ENCODE results near the gene PPP6C. TPM values are rescaled to one million over a fixed set of nuclear protein-coding genes. Genes with fewer than 3 reads are reported as not detected.
A peak's percentile ranks its signal among the peaks of the same experiment; 100 is the strongest.

PPP6C gene
- total and polyA plus RNA-seq, 2 of the 13 experiments (the other 11 are each of a cell fraction or from before 2014, with no cell fraction given) = 18.5 to 20.9 TPM

GRCh38 chr9:125143377-125144090 lies 46.1 kb downstream of the PPP6C start, which contains the start of gene SCAI (continued):
- peak; percentile 90 for TF ChIP-seq ZNF574 (CRISPR knock-in tag; IDR thresholded peaks at IDR 0.05)
- TF ChIP-seq THAP7 (CRISPR knock-in tag; IDR thresholded peaks at IDR 0.05) = 0 out of 2 replicates have a peak, but pooled peaks have one; percentile 39
- no peak for TF ChIP-seq ZNF17 (CRISPR knock-in tag; IDR thresholded peaks at IDR 0.05)
- no peak for TF ChIP-seq ELK4 (CRISPR knock-in tag; IDR thresholded peaks at IDR 0.05; ENCODE audit: borderline replicate concordance)
- TF ChIP-seq HNRNPL (IDR thresholded peaks at IDR 0.05; ENCODE audit: low read depth, low read length) = peak; percentile 79; the same call in 1 of the 2 replicates
- TF ChIP-seq ARID4A (CRISPR knock-in tag; IDR thresholded peaks at IDR 0.05; ENCODE audit: borderline replicate concordance) = peak; percentile 63; the same call in 1 of the 2 replicates
- 0 out of 2 replicates have a peak, but pooled peaks have one; percentile 23 for TF ChIP-seq ZHX1 (CRISPR knock-in tag; IDR thresholded peaks at IDR 0.05; ENCODE audit: low read depth)
- TF ChIP-seq U2AF1 (optimal IDR thresholded peaks at IDR 0.05; ENCODE audit: low read depth, low read length) = no peak
- 0 out of 2 replicates have a peak, but pooled peaks have one; percentile 69 for TF ChIP-seq ZNF543 (CRISPR knock-in tag; IDR thresholded peaks at IDR 0.05)
- no peak for TF ChIP-seq NR0B2 (CRISPR knock-in tag; IDR thresholded peaks at IDR 0.05)
- TF ChIP-seq ZNF792 (CRISPR knock-in tag; IDR thresholded peaks at IDR 0.05) = no peak
- TF ChIP-seq ZNF770 (CRISPR knock-in tag; IDR thresholded peaks at IDR 0.05) = peak; percentile 79
- TF ChIP-seq NFYB (CRISPR knock-in tag; IDR thresholded peaks at IDR 0.05) = peak; percentile 93
